IMR-90 (cell line): ENCODE results near the gene GSG1L. TPM values are rescaled to one million over a fixed set of nuclear protein-coding genes. Genes with fewer than 3 reads are reported as not detected.
A peak's percentile ranks its signal among the peaks of the same experiment; 100 is the strongest.

Experiments used
- ATAC-seq: fragments of 200-7000 bp; cut with Tn5 transposase; 2 replicates; pipeline ENCODE4 v1.9.1; 2020; ENCODE audit warnings: low read depth, mild to moderate bottlenecking, moderate library complexity
- BruUV-seq: library from RNA; stranded (reverse); fragments of 400-500 nt; replicated peaks from 2 replicates; lab custom pipeline; 2021; lab: Mats Ljungman, UMichigan
- CTCF ChIA-PET: fragments of 300-600 bp; formaldehyde crosslinking; extraction: SDS; loops from one replicate; lab custom pipeline; 2021; ENCODE audit warnings: antibody characterized with exemption; lab: Yijun Ruan, JAX
- POLR2A ChIA-PET: fragments of 300-600 bp; sonication (Branson Sonifier 250); formaldehyde crosslinking; loops from one replicate; lab custom pipeline; 2022; ENCODE audit warnings: antibody characterized with exemption; ENCODE audit not compliant: unreplicated experiment; lab: Charles Lee
- DNase-seq: peaks from one replicate; pipeline ENCODE4 v3.0.0; 2013
- H2AFZ ChIP-seq: replicated peaks from 2 replicates; pipeline ENCODE3; 2013; ENCODE audit warnings: low read length, mild to moderate bottlenecking; ENCODE audit not compliant: poor library complexity
- H2AK5ac ChIP-seq: 2 replicates; pipeline ENCODE4 v1.6.1; 2013; ENCODE audit warnings: low read depth, low read length, inconsistent platforms
- H2AK9ac ChIP-seq: replicated peaks from 2 replicates; pipeline ENCODE3; 2013; ENCODE audit warnings: mild to moderate bottlenecking, low read depth, low read length, moderate library complexity; ENCODE audit not compliant: poor library complexity
- H2BK120ac ChIP-seq: 2 replicates; pipeline ENCODE4 v1.6.1; 2013; ENCODE audit warnings: low read depth, low read length, inconsistent platforms
- H2BK15ac ChIP-seq: 3 replicates; pipeline ENCODE4 v1.6.1; 2013; ENCODE audit warnings: low read depth, low read length, inconsistent platforms
- H2BK20ac ChIP-seq: 2 replicates; pipeline ENCODE4 v1.6.1; 2013; ENCODE audit warnings: low read depth, mild to moderate bottlenecking, inconsistent platforms, low read length, moderate library complexity
- H2BK5ac ChIP-seq: 2 replicates; pipeline ENCODE4 v1.6.1; 2013; ENCODE audit warnings: mild to moderate bottlenecking, low read depth, low read length, inconsistent platforms; ENCODE audit not compliant: poor library complexity, severe bottlenecking
- H3K14ac ChIP-seq: replicated peaks from 2 replicates; pipeline ENCODE4 v1.6.1; 2013; ENCODE audit warnings: low read depth, low read length, inconsistent platforms
- H3K18ac ChIP-seq: 2 replicates; pipeline ENCODE4 v1.6.1; 2013; ENCODE audit warnings: low read depth, low read length, control low read depth
- H3K23ac ChIP-seq: 2 replicates; pipeline ENCODE4 v1.6.1; 2013; ENCODE audit warnings: low read depth, low read length, inconsistent platforms
- H3K27ac ChIP-seq: 2 replicates; pipeline ENCODE4 v1.5.1; 2013; ENCODE audit warnings: mild to moderate bottlenecking, control low read depth, low read length; ENCODE audit not compliant: insufficient read depth
- H3K27me3 ChIP-seq: 2 replicates; pipeline ENCODE4 v1.6.1; 2013; ENCODE audit warnings: low read length; ENCODE audit not compliant: control insufficient read depth, insufficient read depth
- H3K36me3 ChIP-seq: 2 replicates; pipeline ENCODE4 v1.6.1; 2013; ENCODE audit warnings: low read length, mixed read lengths; ENCODE audit not compliant: control insufficient read depth, insufficient read depth
- H3K4ac ChIP-seq: 2 replicates; pipeline ENCODE4 v1.6.1; 2013; ENCODE audit warnings: low read depth, low read length, inconsistent platforms
- H3K4me1 ChIP-seq: 2 replicates; pipeline ENCODE4 v1.6.1; 2013; ENCODE audit warnings: low read length, mixed read lengths; ENCODE audit not compliant: control insufficient read depth, insufficient read depth
- H3K4me2 ChIP-seq: 2 replicates; pipeline ENCODE4 v1.6.1; 2013; ENCODE audit warnings: low read depth, mild to moderate bottlenecking, control low read depth, low read length, moderate library complexity
- H3K4me3 ChIP-seq: 2 replicates; pipeline ENCODE4 v1.5.1; 2013; ENCODE audit warnings: low read depth, mild to moderate bottlenecking, control low read depth, low read length, moderate library complexity; ENCODE audit not compliant: insufficient read depth
- H3K56ac ChIP-seq: 2 replicates; pipeline ENCODE4 v1.6.1; 2013; ENCODE audit warnings: low read length, inconsistent platforms; ENCODE audit not compliant: insufficient read depth; ENCODE audit errors: extremely low read depth
- H3K79me1 ChIP-seq, 2 experiments: 2 replicates each; pipeline ENCODE4 v1.6.1; 2013; ENCODE audit warnings: low read length in 2 of 2, inconsistent platforms in 1 of 2, low read depth in 1 of 2
- H3K9ac ChIP-seq: 2 replicates; pipeline ENCODE4 v1.6.1; 2013; ENCODE audit warnings: low read depth, low read length, control low read depth
- H3K9me1 ChIP-seq: 2 replicates; pipeline ENCODE4 v1.6.1; 2013; ENCODE audit warnings: low read length, inconsistent platforms; ENCODE audit not compliant: insufficient read depth
- H3K9me3 ChIP-seq: 2 replicates; pipeline ENCODE4 v1.6.1; 2013; ENCODE audit warnings: low read length; ENCODE audit not compliant: control insufficient read depth, insufficient read depth
- H4K20me1 ChIP-seq: 2 replicates; pipeline ENCODE4 v1.6.1; 2013; ENCODE audit warnings: low read length, inconsistent platforms; ENCODE audit not compliant: insufficient read depth
- H4K5ac ChIP-seq: 2 replicates; pipeline ENCODE4 v1.6.1; 2013; ENCODE audit warnings: mild to moderate bottlenecking, low read depth, low read length, control low read depth
- H4K8ac ChIP-seq, 2 experiments: 2 replicates each; pipeline ENCODE4 v1.6.1; 2013; ENCODE audit warnings: low read depth in 2 of 2, low read length in 2 of 2, control low read depth in 1 of 2, inconsistent platforms in 1 of 2
- H4K91ac ChIP-seq: 2 replicates; pipeline ENCODE4 v1.6.1; 2013; ENCODE audit warnings: low read depth, low read length, inconsistent platforms; ENCODE audit not compliant: insufficient read depth
- BHLHE40 ChIP-seq: fragments of 150-350 bp; IDR thresholded peaks from 2 replicates; pipeline ENCODE4 v1.6.1; 2016; ENCODE audit warnings: mild to moderate bottlenecking, low read depth, low read length
- CEBPB ChIP-seq: IDR thresholded peaks from 2 replicates; pipeline ENCODE4 v1.6.1; 2012; ENCODE audit warnings: low read depth, low read length, improper control_type of control experiment
- CHD1 ChIP-seq: IDR thresholded peaks from 2 replicates; pipeline ENCODE4 v1.6.1; 2012; ENCODE audit warnings: low read depth, low read length, improper control_type of control experiment
- FOS ChIP-seq: fragments of 150-350 bp; IDR thresholded peaks from 2 replicates; pipeline ENCODE4 v1.6.1; 2016; ENCODE audit warnings: low read depth, low read length
- MAFK ChIP-seq: IDR thresholded peaks from 2 replicates; pipeline ENCODE4 v1.6.1; 2012; ENCODE audit warnings: low read depth, low read length, improper control_type of control experiment
- MAZ ChIP-seq: IDR thresholded peaks from 2 replicates; pipeline ENCODE4 v1.6.1; 2012; ENCODE audit warnings: low read depth, mild to moderate bottlenecking, low read length, improper control_type of control experiment, moderate library complexity, borderline replicate concordance
- MXI1 ChIP-seq: IDR thresholded peaks from 2 replicates; pipeline ENCODE4 v1.6.1; 2012; ENCODE audit warnings: low read depth, mild to moderate bottlenecking, low read length, moderate library complexity, borderline replicate concordance
- NFE2L2 ChIP-seq: fragments of 150-350 bp; IDR thresholded peaks from 2 replicates; pipeline ENCODE4 v1.6.1; 2016; ENCODE audit warnings: low read depth, mild to moderate bottlenecking, low read length
- POLR2A ChIP-seq: IDR thresholded peaks from 2 replicates; pipeline ENCODE4 v1.6.1; 2012; ENCODE audit warnings: mild to moderate bottlenecking, low read depth, low read length
- RCOR1 ChIP-seq: IDR thresholded peaks from 2 replicates; pipeline ENCODE4 v1.6.1; 2012; ENCODE audit warnings: mild to moderate bottlenecking, low read length, improper control_type of control experiment; ENCODE audit not compliant: insufficient replicate concordance
- WGBS, 2 experiments: methylation state at CpG; one replicate each; pipeline versions ENCODE4 v1.1.5 to v1.1.7; 2013; ENCODE audit warnings: missing lambda C conversion rate in 2 of 2; ENCODE audit not compliant: insufficient read length in 1 of 2; ENCODE audit errors: extremely low coverage in 2 of 2; 5-methylcytosine and 5-hydroxymethylcytosine counted together
- dilution Hi-C: fragments of 300-500 bp; cut with HindIII; formaldehyde crosslinking; loops from one replicate; pipeline ENCODE4 v1.14.3; 2018; ENCODE audit warnings: low sequenced_read_pairs; ENCODE audit not compliant: unreplicated experiment
- in situ Hi-C: fragments of 300-500 bp; cut with MboI; formaldehyde crosslinking; loops from 3 replicates; pipeline ENCODE4 v1.14.3; 2019; ENCODE audit warnings: low sequenced_read_pairs, inconsistent platforms, mixed read lengths
- intact Hi-C: fragments of 100-400 bp; cut with micrococcal nuclease; formaldehyde crosslinking; loops from 2 replicates; pipeline ENCODE4 v1.10.0; 2022
- polyA plus RNA-seq, 3 experiments: library from polyadenylated mRNA; depleted of rRNA; stranded (reverse); fragments of >200 nt; gene quantifications; 2 replicates each; pipeline ENCODE4 v1.2.3, GENCODE V29; 2012; ENCODE audit warnings: low replicate concordance in 1 of 3
- total RNA-seq: library from RNA; depleted of rRNA; stranded (reverse); fragments of >200 nt; gene quantifications from 2 replicates; pipeline ENCODE4 v1.2.3, GENCODE V29; 2012
- TF ChIP-seq, protein P1 (sequence below): fragments of 150-350 bp; IDR thresholded peaks from 2 replicates; pipeline ENCODE4 v1.6.1; 2017; ENCODE audit warnings: mild to moderate bottlenecking, antibody characterized with exemption, low read length, low read depth

GSG1L gene
- total and polyA plus RNA-seq, 2 of the 4 experiments (the other 2 are of a cell fraction) = not detected

DNA sequence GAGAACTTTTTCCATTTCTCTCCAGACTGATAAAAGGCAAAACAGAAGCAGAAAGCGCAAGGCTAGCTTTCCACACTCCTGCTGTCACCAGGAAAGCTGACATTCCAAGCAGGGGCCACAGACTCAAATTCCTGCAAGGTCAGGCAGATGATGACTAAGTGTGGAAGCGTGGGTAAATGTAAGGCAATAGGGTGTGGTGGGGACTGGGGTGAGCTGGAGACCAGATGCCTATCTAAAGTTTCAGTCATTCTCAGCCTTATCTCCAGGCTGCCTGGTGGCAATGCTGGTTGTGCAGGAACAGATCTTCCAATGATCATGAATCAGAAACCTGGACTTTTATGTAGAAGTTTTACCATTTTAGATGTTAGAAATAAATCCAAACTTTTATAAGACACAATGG, 224.1 kb downstream of the GSG1L start:
- Histone ChIP-seq H3K27ac (no peak overlapping the region), H4K5ac (no peak overlapping the region), H3K9me1 (no peaks in the 10 kb centered on the region), H4K8ac (no peak overlapping the region), H3K4ac (no peak overlapping the region), H2BK5ac (no peak overlapping the region), H3K56ac (no peak overlapping the region), H3K18ac (no peak overlapping the region), H2BK120ac (no peak overlapping the region), H3K27me3 (peaks cover 9% of the 10 kb centered on the region), H2AK5ac (no peak overlapping the region), H4K20me1 (no peaks in the 10 kb centered on the region), H3K79me1 (no peaks in the 10 kb centered on the region), H3K4me1 (no peaks in the 10 kb centered on the region), H3K23ac (no peak overlapping the region), H3K4me3 (no peak overlapping the region), H2BK20ac (no peak overlapping the region), H3K9me3 (no peaks in the 10 kb centered on the region), H3K14ac (no peak overlapping the region), H3K4me2 (no peak overlapping the region), H2AK9ac (no peak overlapping the region), H2AFZ (peak overlapping the region; percentile 35), H3K36me3 (no peaks in the 10 kb centered on the region), H4K91ac (no peak overlapping the region), H2BK15ac (no peak overlapping the region), H3K9ac (no peak overlapping the region)
- ATAC-seq = peak; percentile 42
- ChIA-PET POLR2A (no interaction called here), CTCF (no interaction called here)
- no CpG with 5 or more reads among the region's 2 CpGs for WGBS, 2 experiments
- TF ChIP-seq, protein P1, sequence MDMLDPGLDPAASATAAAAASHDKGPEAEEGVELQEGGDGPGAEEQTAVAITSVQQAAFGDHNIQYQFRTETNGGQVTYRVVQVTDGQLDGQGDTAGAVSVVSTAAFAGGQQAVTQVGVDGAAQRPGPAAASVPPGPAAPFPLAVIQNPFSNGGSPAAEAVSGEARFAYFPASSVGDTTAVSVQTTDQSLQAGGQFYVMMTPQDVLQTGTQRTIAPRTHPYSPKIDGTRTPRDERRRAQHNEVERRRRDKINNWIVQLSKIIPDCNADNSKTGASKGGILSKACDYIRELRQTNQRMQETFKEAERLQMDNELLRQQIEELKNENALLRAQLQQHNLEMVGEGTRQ = no peak
- no peak for TF ChIP-seq CHD1
- TF ChIP-seq MXI1 = no peak
- TF ChIP-seq CEBPB = no peak
- no peak for TF ChIP-seq FOS
- TF ChIP-seq MAZ = no peak
- no peak for TF ChIP-seq RCOR1
- no peak for TF ChIP-seq POLR2A
- no peak for TF ChIP-seq NFE2L2
- TF ChIP-seq BHLHE40 = no peak
- no peak for TF ChIP-seq MAFK
- intact Hi-C loops = no loop called here
- in situ Hi-C loops = no loop called here
- dilution Hi-C loops = no loop called here
- no TSS peak for BruUV-seq
- DNase-seq = peak; percentile 7
